IPS-18c (cell line): Measurements from ENCODE around the gene UGT1A10.

Experiments
- H3K4me3 ChIP-seq: 2 replicates; pipeline ENCODE4 v1.7.0; 2013; ENCODE audit warnings: low read depth, mild to moderate bottlenecking, low read length, moderate library complexity; ENCODE audit not compliant: insufficient read depth
- H3K9me3 ChIP-seq: one replicate; pipeline ENCODE4 v1.6.1; 2013; ENCODE audit warnings: mild to moderate bottlenecking, low read length, moderate library complexity; ENCODE audit not compliant: control insufficient read depth, insufficient read depth

Gene UGT1A10

DNA sequence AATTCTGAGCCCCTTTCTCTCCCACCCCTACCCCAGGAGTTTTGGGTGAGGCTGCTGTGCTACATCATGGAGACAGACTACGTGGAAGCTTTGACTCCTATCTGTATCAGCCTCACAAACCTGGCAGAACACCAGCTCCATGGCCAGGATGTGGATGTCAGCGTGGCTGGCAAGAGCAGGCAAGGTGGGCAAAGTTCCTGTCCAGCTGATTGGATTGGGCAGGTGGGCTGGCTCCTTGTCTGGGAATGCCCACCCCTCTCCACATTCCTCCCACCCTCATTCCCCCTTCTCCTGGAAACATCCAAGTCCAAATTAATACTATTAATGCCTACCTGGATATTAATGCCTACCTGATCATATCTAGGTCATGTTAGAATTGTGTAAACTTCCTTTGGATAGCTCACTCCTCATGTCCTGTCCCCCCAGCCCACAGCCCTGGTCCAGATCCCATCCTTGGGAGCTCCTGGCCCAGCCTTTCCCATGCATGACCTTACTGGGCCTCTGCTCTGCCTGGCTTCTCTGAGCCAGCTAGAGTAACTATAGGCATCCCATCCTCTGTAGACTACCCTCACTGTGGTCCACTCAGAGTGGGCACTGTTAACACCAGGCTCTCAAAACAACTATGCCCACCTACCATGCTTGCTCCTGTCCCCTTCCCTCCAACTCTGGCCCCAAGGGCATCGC is 166.0 kb downstream of the UGT1A10 start:
- H3K9me3 ChIP-seq: no peaks in the 10 kb centered on the region

GRCh38 chr2:233803292-233803911 is 167.2 kb downstream of the UGT1A10 start:
- Histone ChIP-seq H3K4me3 (no peak overlapping the region), H3K9me3 (peaks cover 2% of the 10 kb centered on the region)

More for the DNA sequence above, 166.0 kb downstream of the UGT1A10 start:
- no peak overlapping the region for H3K4me3 ChIP-seq

DNA sequence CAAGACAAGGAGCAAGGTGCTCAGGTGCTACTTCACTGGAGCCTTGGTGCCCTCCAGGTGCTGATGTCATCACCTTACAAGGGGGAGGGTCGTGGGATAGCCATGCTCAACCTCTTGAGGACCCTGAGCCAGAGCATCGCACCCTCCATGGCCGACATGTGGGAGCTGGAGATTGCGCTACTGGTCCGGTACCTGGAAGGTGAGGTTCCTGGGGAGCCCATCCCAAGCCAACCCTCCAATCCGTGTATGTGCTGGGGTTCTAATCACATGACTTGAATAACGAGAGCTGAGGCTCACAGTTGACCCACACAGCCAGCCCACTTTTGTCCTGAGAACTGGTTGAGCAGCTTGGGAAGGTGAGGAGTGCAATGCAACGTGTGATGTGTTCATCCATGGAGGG is 167.7 kb downstream of the UGT1A10 start:
- no peak overlapping the region; the same call in 1 of the 2 replicates for H3K4me3 ChIP-seq
- peaks cover 2% of the 10 kb centered on the region for H3K9me3 ChIP-seq

- H3K9me3 ChIP-seq: peaks cover 2% of the 10 kb centered on the region
- no peak overlapping the region for H3K4me3 ChIP-seq
Observed at GRCh38 chr2:233807215-233807865, 171.1 kb downstream of the UGT1A10 start.

DNA sequence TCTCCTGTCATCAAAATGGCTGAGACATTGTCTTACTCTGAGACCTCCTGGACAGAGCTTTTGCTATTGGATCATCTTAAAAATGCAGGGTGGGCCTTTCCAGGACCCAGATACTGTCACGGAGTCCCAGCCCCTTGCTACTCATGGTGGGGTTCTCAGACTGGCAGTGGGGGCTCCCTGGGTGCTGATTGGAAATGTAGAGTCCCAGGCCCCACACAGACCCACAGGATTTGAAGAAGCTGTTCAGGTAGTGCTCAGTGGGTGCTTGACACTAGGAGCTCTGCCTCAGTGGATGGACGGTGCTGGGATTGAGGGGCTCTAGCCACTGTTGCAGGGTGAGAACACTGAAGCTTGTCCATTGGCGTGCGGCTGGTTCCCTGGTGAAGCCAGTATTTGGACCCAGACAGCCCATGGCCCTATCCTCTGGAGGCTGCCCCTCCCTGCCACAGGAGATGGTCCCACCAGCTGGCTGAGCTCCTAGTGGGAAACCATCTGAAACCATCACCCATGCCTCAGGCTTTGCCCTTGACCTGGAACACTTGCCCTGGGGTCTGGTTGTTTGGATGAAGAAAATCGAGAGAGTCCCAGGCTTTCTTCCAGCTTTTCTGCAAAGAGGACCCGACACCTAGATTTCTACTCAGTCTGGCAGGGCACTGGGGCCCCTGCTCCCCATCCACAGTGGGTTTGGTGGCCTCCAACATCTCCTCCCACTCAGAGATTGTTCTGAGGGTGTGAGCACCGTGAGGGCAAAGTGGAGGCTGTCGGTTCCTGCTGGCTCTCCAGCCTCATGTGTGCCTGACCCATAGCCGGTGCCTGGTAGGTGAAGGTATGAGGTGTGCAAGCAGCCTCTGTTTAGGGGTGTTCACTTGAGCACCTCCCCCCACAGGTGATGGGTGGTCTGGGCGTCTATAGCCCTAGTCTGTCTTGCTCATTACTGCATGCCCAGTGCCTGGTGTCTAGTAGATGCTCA is 172.0 kb downstream of the UGT1A10 start:
- peaks cover 2% of the 10 kb centered on the region for H3K9me3 ChIP-seq
- H3K4me3 ChIP-seq: no peak overlapping the region

GRCh38 chr2:233810385-233810784 is 174.1 kb downstream of the UGT1A10 start:
- Histone ChIP-seq H3K9me3 (peaks cover 2% of the 10 kb centered on the region), H3K4me3 (no peak overlapping the region)

DNA sequence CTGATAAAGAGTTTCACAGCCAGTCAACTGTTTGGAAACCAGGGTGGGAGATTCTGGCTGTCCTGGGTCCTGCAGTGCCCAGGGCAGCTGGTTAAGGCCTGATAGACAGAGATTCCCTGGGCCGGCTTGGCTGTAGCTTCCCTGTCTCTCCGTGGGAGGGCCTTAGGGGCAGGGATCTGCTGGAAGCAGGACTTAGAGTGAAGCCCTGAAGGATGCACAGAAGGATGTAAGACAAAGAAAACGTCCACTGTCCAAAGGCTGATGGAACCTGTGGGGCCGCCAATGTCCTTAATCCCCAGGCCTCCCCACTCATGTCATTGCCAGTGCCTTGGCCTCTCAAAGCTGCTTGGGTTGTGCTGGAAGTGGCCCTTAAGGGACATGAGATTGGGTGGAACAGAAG is 174.8 kb downstream of the UGT1A10 start:
- H3K4me3 ChIP-seq: no peak overlapping the region
- peaks cover 2% of the 10 kb centered on the region for H3K9me3 ChIP-seq

DNA sequence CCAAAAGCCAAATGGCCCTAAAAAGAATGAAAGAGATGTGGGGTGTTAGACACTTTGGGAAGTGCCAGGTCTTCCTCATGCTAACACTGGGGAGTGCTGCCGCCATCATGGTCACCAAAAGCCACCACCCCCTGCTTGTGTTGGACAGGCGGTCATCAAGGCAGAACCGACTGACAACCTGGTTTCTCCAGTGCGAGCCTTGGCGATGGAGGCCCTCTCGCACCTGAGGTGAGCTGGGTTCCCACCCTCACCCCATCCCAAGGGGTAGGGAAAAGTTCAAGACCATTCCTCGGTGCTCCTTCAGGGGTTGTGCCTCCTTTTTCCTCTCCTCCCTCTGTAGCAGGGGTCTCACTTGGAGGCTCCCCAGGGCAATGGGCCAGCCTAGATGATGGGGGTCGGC is 175.5 kb downstream of the UGT1A10 start:
- no peak overlapping the region for H3K4me3 ChIP-seq
- peaks cover 2% of the 10 kb centered on the region for H3K9me3 ChIP-seq

DNA sequence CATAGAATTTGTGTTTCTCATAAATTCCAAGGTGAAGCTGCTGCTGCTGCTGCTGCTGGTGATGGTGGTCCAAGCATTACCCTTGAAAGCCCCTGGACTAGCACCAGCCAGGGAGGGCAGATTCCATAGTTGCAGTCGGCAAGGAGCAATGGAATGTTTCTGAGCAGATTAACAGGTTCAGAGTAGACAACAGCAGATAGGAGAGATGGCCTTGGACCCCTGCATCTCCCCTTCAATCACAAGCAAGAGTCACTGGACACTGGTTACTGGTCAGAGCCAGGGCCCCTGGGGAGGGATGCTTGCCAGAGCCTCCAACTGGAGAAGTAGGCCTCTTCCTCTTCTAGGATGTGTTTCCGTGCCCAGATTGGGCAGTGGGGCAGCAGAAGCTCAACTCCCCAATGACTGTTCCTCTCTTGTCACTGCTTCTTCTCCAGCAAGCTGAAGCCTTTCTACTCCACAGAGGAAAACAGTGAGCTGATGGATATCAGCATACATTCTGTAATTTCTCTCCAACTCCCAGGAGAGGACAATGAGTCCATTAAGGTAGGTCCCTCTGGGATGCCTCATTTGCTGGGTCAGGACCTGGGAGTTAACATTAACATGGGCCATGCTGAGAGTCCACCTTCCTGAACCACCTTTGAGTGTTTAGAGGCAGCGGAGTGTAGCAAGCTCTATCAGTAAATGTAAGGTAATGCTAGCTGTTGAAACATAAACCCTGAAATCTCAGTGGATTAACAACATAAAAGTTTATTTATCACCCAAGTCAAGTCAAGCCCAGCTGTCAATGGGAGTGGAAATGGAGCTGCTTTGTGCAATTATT is 177.2 kb downstream of the UGT1A10 start:
- Histone ChIP-seq H3K9me3 (no peaks in the 10 kb centered on the region), H3K4me3 (no peak overlapping the region)

DNA sequence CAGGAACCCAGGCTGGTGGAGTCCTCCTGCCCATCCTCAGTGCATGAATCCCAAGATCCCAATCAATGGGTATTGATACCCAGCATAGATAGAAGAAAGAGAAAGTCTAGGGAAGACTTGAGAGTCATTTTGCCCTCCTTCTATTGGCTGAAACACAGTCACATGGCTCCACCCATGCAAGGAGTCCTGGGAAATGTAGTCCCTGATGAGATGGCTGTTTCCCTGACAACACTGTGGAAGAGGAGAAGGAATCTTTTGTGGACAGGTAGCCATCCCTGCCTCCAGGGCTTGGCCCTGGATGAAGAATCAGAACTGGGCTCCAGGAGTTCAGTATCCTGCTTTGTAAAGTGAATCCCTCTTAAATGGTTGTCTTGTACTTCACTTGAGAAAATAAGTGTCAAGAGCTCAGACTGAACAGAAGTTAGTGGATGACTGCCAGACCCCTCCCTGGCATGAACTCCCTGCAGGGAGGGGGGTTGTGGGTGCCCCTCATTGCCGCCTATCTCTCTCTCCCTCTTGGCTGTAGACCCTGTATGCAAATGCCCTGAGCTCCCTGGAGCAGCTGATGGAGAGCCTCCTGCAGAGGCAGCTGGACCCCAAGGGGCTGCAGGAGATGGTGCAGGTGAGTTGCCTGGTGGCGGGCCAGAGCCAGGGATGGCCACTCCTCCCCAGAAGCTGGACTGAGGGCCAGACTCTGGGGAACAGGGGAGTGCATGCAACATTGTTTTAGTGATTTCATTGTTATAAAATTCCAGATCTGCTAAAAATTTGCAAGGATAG is 178.0 kb downstream of the UGT1A10 start:
- H3K4me3 ChIP-seq: no peak overlapping the region
- no peaks in the 10 kb centered on the region for H3K9me3 ChIP-seq

DNA sequence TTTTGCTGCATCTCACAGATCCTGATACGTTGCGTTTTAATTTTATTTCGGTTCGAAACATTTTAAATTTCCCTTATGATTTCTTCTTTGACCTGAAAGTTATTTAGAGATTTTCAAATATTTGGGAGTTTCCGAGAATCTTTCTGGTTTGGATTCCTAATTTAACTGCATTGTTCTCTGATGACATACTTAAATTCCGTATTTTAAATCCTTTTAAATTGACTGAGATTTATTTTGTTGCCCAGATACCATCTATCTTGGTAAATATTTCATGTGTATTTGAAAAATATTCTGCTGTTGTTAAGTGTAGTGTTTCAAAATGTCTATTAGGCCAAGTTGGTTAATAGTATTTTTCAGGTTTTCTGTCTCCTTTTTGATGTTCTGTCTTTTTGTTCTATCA is 179.6 kb downstream of the UGT1A10 start:
- Histone ChIP-seq H3K9me3 (no peaks in the 10 kb centered on the region), H3K4me3 (no peak overlapping the region)

- H3K9me3 ChIP-seq: no peaks in the 10 kb centered on the region
Observed at GRCh38 chr2:233816334-233816733, 180.1 kb downstream of the UGT1A10 start.

DNA sequence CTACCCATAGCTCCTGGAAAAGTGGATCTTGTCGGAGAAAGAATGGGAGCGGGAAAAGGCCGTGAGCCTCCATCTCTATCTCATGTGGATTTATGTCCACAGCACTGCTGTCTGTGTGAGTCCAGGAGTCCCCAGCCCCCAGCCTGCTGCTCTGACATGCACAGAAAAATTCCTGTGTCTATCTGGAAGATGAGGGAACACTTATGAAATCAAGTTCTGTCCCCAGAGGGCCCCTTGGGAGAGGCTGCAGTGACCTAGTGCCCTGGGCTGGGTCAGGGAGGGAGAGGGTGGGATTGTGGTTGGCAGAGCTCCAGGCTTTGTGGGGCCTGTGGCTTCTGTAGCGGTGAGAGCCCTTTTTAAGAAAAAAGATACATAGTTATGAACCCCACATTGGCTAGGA is 180.5 kb downstream of the UGT1A10 start:
- no peaks in the 10 kb centered on the region for H3K9me3 ChIP-seq
- H3K4me3 ChIP-seq: no peak overlapping the region

More at GRCh38 chr2:233816334-233816733, 180.1 kb downstream of the UGT1A10 start:
- H3K4me3 ChIP-seq: no peak overlapping the region

GRCh38 chr2:233817361-233817911 is 181.2 kb downstream of the UGT1A10 start:
- Histone ChIP-seq H3K4me3 (no peak overlapping the region), H3K9me3 (no peaks in the 10 kb centered on the region)

- H3K9me3 ChIP-seq: no peaks in the 10 kb centered on the region
Observed at GRCh38 chr2:233817995-233818638, 181.9 kb downstream of the UGT1A10 start.

More at GRCh38 chr2:233817995-233818638, 181.9 kb downstream of the UGT1A10 start:
- H3K4me3 ChIP-seq: no peak overlapping the region
